Right renal pelvis (tissue), 4 donors: ENCODE measurements around the gene PRAC1. TPM values are rescaled to one million over a fixed set of nuclear protein-coding genes. Genes with fewer than 3 reads are reported as not detected.

Experiments used
- DNase-seq, 4 donors: peaks; one replicate each; pipeline ENCODE4 v3.0.0-alpha.2; 2013; ENCODE audit warnings: low read depth in 4 of 4, low spot score in 3 of 4, missing footprints in 1 of 4
- polyA plus RNA-seq, 4 donors: library from polyadenylated mRNA; unstranded; fragments of 120-200 nt; gene quantifications; one replicate each; pipeline ENCODE4 v1.2.1, GENCODE V29; 2013; ENCODE audit not compliant: insufficient read length in 4 of 4

The PRAC1 gene
- polyA plus RNA-seq, 4 donors, result not detected

GRCh38 chr17:48715496-48716399 lies 6.6 kb downstream of the PRAC1 start:
- no peak for DNase-seq

GRCh38 chr17:48711128-48711527 lies 11.2 kb downstream of the PRAC1 start:
- no peak for DNase-seq

DNA sequence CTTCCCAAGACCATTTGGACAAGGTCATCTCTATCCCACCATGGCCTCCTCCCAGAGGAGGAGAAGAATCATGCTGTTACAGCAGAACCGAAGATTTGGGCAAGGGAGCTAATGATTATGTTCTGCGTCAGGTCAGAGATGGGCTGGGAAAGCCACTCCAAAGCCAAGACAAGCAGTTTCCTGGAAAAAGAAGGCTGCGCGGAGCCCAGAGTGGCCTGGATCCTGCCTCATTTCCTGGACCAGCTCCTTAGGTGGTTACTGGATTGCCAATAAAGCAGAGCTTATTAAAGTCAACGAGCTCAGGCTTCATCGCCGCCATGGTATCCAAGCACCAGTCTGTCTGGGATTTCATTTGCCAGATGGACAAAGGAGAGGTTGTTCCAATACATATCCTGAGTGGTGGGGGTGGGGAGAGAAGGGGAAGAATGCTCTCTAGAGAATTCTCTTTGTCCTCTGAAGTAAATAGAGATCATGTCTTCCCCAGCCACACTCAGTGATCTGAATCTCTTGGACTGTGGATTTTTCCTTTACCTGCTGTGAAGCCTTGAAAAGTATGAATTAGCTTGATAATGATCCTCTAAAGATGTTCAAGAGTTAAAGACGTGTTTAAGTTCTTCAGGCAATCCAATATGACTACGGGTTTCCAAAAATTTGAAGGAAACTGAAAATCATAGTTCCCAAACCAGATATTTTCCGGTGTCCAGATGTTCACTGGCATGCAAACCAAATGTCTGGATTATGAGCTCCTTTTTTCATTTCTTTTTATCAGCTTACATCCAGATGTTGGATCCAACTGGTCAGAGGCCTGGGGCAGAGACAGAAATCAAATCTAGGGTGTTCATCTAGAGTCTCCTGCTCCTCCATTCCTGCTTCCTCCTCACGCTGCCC lies 17.7 kb downstream of the PRAC1 start:
- DNase-seq, result no peak

GRCh38 chr17:48701864-48702532 lies 20.3 kb downstream of the PRAC1 start:
- DNase-seq, result no peak

GRCh38 chr17:48693178-48693577 lies 29.1 kb downstream of the PRAC1 start:
- no peak for DNase-seq

DNA sequence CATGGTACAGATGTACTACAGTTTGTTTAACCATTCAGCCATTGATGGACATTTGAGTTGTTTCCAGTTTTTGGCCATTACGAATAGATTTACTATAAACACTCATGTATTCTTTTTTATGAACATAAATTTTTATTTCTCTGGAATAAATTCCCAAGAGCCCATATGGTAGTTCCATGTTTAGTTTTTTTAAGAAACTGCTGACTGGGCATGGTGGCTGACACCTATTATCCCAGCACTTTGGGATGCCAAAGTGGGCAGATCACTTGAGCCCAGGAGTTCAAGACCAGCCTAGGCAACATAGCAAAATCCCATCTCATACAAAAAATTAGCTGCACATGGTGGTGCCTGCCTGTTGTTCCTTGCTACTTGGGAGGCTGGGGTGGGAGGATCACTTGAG lies 30.3 kb downstream of the PRAC1 start:
- DNase-seq, result no peak

DNA sequence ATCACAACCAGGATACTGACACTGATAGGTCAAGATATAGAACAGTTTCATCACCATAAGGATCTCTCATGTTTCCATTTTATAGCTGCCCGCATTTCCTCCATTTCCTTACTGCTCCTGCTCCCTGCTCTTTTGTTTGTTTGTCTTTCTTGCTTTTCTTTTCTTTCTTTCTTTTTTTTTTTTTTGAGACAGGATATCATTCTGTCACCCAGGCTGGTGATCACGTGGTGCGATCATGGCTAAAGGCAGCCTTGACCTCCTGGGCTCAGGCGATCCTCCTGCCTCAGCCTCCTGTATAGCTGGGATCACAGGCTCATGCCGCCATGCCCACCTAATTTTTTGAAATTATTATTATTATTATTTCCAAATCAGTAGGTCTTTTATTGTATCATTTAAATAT lies 31.7 kb downstream of the PRAC1 start:
- no peak for DNase-seq

DNA sequence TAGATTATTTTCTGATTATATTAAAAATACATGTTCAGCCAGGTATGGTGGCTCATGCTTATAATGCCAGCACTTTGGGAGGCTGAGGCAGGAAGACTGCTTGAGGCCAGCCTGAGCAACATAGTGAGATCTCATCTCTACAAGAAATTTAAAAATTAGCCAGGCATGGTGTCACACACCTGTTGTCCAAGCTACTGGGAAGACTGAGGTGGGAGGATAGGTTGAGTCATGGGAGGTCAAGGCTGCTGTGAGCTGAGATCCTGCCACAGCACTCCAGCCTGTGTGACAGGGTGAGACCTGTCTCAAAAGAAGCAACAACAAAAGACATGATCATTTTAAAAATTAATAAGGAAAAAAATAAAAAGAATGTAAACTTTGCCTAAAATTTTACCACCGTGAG lies 40.7 kb downstream of the PRAC1 start:
- no peak for DNase-seq

DNA sequence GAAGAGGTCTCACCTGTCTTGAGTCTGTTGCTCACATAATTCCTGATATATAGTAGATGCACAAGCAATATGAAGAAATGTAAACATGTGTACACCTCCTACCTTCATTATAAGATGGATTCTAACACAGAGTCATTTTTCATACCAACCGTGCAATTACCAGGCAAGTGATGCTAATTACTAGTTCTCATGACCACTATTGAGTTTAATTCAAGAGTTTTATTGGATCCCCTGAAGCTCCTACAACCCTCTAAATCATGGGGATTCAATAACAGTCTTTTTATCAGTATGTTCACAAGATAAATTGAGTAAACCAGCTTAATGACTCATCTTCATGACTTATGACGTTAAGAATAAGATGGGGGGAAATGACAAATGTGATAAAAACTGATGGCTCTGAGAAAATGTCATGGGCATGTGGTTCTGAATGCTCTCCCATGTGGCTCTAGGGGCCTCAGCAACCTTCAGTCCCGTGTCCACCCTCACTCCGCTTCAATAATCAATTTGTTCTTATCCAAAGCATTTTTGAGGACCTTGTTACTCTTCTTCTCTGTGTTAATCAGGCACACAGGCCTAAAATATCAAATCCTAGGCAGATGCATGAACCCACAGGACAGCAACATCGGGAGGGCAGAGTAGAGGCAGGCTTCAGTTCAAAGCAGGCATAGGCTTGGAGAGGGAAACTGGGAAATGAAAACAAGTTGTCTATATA lies 42.8 kb downstream of the PRAC1 start:
- DNase-seq, result no peak

DNA sequence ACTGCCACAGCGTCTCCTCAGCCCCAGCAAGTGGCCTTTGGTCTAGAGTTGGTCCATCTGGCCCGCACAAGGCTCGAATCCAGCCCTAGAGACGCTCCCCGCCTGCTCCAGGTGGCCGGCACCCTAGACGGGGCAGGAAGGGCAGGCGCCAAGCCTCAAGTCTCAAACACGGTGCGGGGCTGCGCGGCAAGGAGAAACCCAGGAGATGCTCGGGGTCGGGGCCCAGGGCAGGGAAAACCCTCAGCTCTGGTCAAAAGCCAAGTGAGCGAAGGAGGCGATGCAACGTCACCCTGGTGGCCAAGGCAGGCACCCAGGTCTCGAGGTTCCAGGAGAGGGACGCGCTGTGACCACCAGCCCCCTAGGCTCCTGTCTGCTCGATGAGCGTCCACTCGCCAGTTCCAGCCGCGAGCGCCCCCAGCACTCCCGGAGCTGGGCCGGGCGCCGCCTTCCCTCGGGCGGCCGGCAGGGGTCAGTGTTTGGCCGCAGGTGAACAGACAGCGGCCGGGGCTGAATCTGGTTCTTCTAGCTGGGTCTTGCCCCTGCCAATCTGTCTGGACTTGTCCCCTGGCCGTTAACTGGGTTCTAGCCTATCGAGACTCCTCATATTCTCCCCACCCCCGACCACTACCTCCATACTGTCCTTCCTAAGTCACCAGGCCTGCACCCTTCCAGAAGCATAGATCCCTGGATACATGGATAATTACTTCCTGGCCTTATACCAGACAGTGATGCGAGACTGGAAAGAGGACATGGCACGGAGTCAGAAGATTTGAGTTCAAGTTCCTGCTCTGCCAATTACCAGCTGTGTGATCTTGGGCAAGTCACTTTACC lies 44.0 kb downstream of the PRAC1 start:
- DNase-seq, result peak; percentile 33 to 57 (median 52)

DNA sequence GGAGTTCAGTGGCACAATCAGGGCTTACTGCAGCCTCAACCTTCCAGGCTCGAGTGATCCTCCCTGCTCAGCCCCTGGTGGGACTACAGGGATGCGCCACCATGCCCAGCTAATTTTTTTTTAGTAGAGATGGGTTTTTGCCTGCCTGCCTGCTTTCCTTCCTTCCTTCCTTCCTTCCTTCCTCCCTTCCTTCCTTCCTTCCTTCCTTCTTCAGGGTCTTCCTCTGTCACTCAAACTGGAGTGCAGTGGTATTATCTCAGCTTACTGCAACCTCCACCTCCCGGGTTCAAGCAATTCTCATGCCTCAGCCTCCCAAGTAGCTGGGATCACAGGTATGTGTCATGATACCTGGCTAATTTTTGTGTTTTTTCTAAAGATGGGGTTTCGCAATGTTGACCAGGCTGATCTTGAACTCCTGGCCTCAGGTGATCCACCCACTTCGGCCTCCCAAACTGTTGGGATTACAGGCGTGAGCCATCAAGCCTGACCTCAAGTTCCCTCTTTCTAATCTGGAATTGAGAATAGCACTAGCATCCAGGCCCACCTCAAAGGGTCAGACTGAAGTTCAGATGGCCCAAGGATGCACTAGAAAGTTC lies 45.3 kb downstream of the PRAC1 start:
- DNase-seq, result no peak

GRCh38 chr17:48672340-48672739 lies 50.0 kb downstream of the PRAC1 start:
- no peak for DNase-seq

Other genes with a start within 250 kb of the PRAC1 start
- under 1 TPM; 0.27 to 0.34 (median 0.29) TPM for gene HOXB1, start 191.5 kb downstream of the PRAC1 start, polyA plus RNA-seq
- gene HOXB2, start 177.4 kb downstream of the PRAC1 start, polyA plus RNA-seq, result 10 to 100 TPM; 43.5 to 61.1 (median 56.7) TPM
- gene HOXB4, start 144.2 kb downstream of the PRAC1 start, polyA plus RNA-seq, result 10 to 100 TPM in 3 of 4 donors, 1 to 10 TPM in 1; 9.3 to 12.7 (median 10.8) TPM
- gene HOXB3, start 132.3 kb downstream of the PRAC1 start, polyA plus RNA-seq, result 100 to 1,000 TPM; 145 to 170 (median 155) TPM
- gene HOXB5, start 128.7 kb downstream of the PRAC1 start, polyA plus RNA-seq, result 10 to 100 TPM; 28.8 to 38.4 (median 33.5) TPM
- gene HOXB6, start 117.5 kb downstream of the PRAC1 start, polyA plus RNA-seq, result 100 to 1,000 TPM in 1 of 4 donors, 10 to 100 TPM in 3; 81.5 to 108 (median 90.6) TPM
- 10 to 100 TPM; 37.4 to 44.0 (median 40.5) TPM for gene HOXB7, start 111.5 kb downstream of the PRAC1 start, polyA plus RNA-seq
- 10 to 100 TPM; 47.3 to 55.5 (median 48.6) TPM for gene HOXB8, start 107.2 kb downstream of the PRAC1 start, polyA plus RNA-seq
- gene HOXB9, start 96.2 kb downstream of the PRAC1 start, polyA plus RNA-seq, result 10 to 100 TPM; 51.6 to 75.3 (median 66.7) TPM
- gene PRAC2, start 667 bp upstream of the PRAC1 start, polyA plus RNA-seq, result not detected
- not detected for gene HOXB13, start 6.2 kb upstream of the PRAC1 start, polyA plus RNA-seq
- gene TTLL6, start 94.7 kb upstream of the PRAC1 start, polyA plus RNA-seq, result under 1 TPM; 0.35 to 0.50 (median 0.43) TPM
- 10 to 100 TPM; 70.1 to 87.4 (median 83.2) TPM for gene CALCOCO2, start 108.5 kb upstream of the PRAC1 start, polyA plus RNA-seq
- gene ATP5MC1, start 170.3 kb upstream of the PRAC1 start, polyA plus RNA-seq, result 100 to 1,000 TPM; 153 to 164 (median 160) TPM
- gene UBE2Z, start 185.9 kb upstream of the PRAC1 start, polyA plus RNA-seq, result 100 to 1,000 TPM in 2 of 4 donors, 10 to 100 TPM in 2; 91.6 to 105 (median 99.6) TPM
- 100 to 1,000 TPM in 3 of 4 donors, 10 to 100 TPM in 1; 87.9 to 107 (median 102) TPM for gene SNF8, start 222.3 kb upstream of the PRAC1 start, polyA plus RNA-seq
- gene GIP, start 246.1 kb upstream of the PRAC1 start, polyA plus RNA-seq, result not detected